ENCODE results near the gene LPCAT4. TPM values are rescaled to one million over a fixed set of nuclear protein-coding genes. Genes with fewer than 3 reads are reported as not detected.

LPCAT4 gene
- total and polyA plus RNA-seq, 9 of the 15 experiments (the other 6 are each of a cell fraction or from before 2014, with no cell fraction given), result 7.3 to 34.3 (median 14.4) TPM

DNA sequence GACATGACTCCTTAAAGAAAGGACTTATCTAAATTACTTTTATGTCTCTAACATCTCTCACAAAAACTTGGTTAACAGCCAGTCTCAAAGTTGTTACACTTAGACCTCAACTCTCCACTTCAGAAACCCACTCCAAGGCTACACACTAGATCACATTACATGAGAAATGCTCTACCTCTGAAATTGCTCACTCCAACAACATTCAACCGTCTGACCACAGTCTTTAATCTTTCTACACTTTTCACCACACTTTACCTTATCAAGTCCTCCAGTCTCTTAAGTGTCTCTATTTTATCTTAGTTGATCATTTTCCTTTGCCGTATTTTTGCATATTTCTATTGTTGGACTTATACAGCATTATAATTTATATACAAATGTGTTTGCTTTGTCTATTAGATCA is 35.2 kb downstream of the LPCAT4 start (continued):
- TF ChIP-seq ZNF41 (CRISPR knock-in tag; conservative IDR thresholded peaks at IDR 0.05) (no peak), KDM2B (CRISPR knock-in tag; IDR thresholded peaks at IDR 0.05) (no peak), RBM34 (IDR thresholded peaks at IDR 0.05; ENCODE audit: borderline replicate concordance, insufficient read depth, low read length) (no peak), NR2C1 (IDR thresholded peaks at IDR 0.05) (no peak), NR2C1 (tag; IDR thresholded peaks at IDR 0.05) (no peak), ADNP (tag; IDR thresholded peaks at IDR 0.05) (no peak), ARNT (IDR thresholded peaks at IDR 0.05) (peak in 1 of 2 experiments; percentile 71; a peak in 1 of 4 replicates), TBL1XR1 (IDR thresholded peaks at IDR 0.05; ENCODE audit: low read length in 2 of 2) (peak in 1 of 2 experiments; percentile 32; a peak in 1 of 4 replicates), TCF3 (CRISPR knock-in tag; IDR thresholded peaks at IDR 0.05) (peak; percentile 76), RBM17 (IDR thresholded peaks at IDR 0.05; ENCODE audit: borderline replicate concordance, low read depth, low read length) (no peak), DPF2 (IDR thresholded peaks at IDR 0.05) (peak; percentile 89), HNRNPK (IDR thresholded peaks at IDR 0.05; ENCODE audit: low read depth, low read length, poor library complexity, severe bottlenecking) (no peak), MCM5 (IDR thresholded peaks at IDR 0.05; ENCODE audit: low read depth) (no peak), MXI1 (IDR thresholded peaks at IDR 0.05; ENCODE audit: low read depth, low read length) (no peak), BCL6 (CRISPR knock-in tag; IDR thresholded peaks at IDR 0.05) (no peak), SNRNP70 (optimal IDR thresholded peaks at IDR 0.05; ENCODE audit: low read depth, low read length) (no peak), RHOXF2B (CRISPR knock-in tag; conservative IDR thresholded peaks at IDR 0.05) (no peak), MIER1 (IDR thresholded peaks at IDR 0.05; ENCODE audit: low read depth) (no peak), ZNF780A (CRISPR knock-in tag; IDR thresholded peaks at IDR 0.05) (no peak), SIN3A (IDR thresholded peaks at IDR 0.05; ENCODE audit: borderline replicate concordance in 2 of 2, control insufficient read depth in 1 of 2, low read depth in 2 of 2, low read length in 2 of 2) (no peak), ATF1 (CRISPR knock-in tag; IDR thresholded peaks at IDR 0.05) (no peak), ATF1 (tag; IDR thresholded peaks at IDR 0.05) (no peak), SMARCB1 (IDR thresholded peaks at IDR 0.05; ENCODE audit: insufficient read length, low read depth) (no peak), ZBTB8A (IDR thresholded peaks at IDR 0.05; ENCODE audit: partially characterized antibody) (no peak), SMARCE1 (IDR thresholded peaks at IDR 0.05) (peak; percentile 79), TCFL5 (CRISPR knock-in tag; conservative IDR thresholded peaks at IDR 0.05) (no peak), MTA3 (IDR thresholded peaks at IDR 0.05; ENCODE audit: borderline replicate concordance) (no peak)
- TF ChIP-seq, protein P1, sequence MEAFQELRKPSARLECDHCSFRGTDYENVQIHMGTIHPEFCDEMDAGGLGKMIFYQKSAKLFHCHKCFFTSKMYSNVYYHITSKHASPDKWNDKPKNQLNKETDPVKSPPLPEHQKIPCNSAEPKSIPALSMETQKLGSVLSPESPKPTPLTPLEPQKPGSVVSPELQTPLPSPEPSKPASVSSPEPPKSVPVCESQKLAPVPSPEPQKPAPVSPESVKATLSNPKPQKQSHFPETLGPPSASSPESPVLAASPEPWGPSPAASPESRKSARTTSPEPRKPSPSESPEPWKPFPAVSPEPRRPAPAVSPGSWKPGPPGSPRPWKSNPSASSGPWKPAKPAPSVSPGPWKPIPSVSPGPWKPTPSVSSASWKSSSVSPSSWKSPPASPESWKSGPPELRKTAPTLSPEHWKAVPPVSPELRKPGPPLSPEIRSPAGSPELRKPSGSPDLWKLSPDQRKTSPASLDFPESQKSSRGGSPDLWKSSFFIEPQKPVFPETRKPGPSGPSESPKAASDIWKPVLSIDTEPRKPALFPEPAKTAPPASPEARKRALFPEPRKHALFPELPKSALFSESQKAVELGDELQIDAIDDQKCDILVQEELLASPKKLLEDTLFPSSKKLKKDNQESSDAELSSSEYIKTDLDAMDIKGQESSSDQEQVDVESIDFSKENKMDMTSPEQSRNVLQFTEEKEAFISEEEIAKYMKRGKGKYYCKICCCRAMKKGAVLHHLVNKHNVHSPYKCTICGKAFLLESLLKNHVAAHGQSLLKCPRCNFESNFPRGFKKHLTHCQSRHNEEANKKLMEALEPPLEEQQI (IDR thresholded peaks at IDR 0.05), result no peak
- TF ChIP-seq, protein P2, sequence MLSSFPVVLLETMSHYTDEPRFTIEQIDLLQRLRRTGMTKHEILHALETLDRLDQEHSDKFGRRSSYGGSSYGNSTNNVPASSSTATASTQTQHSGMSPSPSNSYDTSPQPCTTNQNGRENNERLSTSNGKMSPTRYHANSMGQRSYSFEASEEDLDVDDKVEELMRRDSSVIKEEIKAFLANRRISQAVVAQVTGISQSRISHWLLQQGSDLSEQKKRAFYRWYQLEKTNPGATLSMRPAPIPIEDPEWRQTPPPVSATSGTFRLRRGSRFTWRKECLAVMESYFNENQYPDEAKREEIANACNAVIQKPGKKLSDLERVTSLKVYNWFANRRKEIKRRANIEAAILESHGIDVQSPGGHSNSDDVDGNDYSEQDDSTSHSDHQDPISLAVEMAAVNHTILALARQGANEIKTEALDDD (IDR thresholded peaks at IDR 0.05), result peak; percentile 72
- TF ChIP-seq, protein P3, sequence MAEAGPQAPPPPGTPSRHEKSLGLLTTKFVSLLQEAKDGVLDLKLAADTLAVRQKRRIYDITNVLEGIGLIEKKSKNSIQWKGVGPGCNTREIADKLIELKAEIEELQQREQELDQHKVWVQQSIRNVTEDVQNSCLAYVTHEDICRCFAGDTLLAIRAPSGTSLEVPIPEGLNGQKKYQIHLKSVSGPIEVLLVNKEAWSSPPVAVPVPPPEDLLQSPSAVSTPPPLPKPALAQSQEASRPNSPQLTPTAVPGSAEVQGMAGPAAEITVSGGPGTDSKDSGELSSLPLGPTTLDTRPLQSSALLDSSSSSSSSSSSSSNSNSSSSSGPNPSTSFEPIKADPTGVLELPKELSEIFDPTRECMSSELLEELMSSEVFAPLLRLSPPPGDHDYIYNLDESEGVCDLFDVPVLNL (CRISPR knock-in tag; IDR thresholded peaks at IDR 0.05; ENCODE audit: low read depth), result no peak

All from K562 (cell line).